ENCODE measurements around the gene DCST1. TPM values are rescaled to one million over a fixed set of nuclear protein-coding genes. Genes with fewer than 3 reads are reported as not detected.

DCST1 gene
- total RNA-seq, 4 donors from 2014 or later = 0.42 TPM; not detected in 3

DNA sequence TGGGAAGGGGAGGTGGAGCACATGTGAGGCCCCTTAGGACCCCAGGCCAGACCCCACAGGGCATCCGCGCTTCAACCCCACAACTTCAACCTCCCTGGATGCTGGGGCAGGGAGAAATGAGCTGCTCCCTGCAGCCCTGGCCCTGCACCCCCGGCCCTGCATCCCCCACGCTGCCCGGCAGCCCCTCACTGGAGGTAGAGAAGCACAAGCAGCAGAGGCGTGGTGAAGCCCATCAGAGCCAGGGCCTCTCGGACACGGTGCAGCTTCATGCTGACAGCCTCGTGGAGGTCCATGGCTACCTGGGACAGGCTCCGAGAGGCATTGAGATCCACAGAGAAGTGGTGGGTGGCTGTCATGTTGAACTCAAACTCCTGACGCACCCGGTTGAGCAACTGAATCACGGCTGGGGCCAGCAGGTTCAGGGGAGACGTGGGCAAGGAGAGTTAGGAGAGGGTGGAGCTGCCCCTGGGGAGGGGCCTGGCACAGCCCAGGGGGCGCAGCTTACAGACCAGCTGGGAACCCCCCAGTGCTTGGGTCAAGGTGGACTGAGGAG is 3.3 kb upstream of the DCST1 start:
- no peak for TF ChIP-seq EP300 (IDR thresholded peaks at IDR 0.05)
- TF ChIP-seq POLR2A (IDR thresholded peaks at IDR 0.05; ENCODE audit: low read depth) = no peak
- Histone ChIP-seq H3K9me3 (no peaks in the 10 kb centered on the region), H3K4me3 (no peak overlapping the region), H3K27ac (replicated peaks in 1 of 4) (no peak overlapping the region), H3K4me1 (no peaks in the 10 kb centered on the region), H3K27me3 (no peaks in the 10 kb centered on the region), H3K36me3 (no peaks in the 10 kb centered on the region)
- DNase-seq (ENCODE audit: extremely low spot score) = no peak
- WGBS = 86% methylated on average over 13 of the region's 15 CpGs
- intact Hi-C loops (cut with DNase I) = no loop called here

DNA sequence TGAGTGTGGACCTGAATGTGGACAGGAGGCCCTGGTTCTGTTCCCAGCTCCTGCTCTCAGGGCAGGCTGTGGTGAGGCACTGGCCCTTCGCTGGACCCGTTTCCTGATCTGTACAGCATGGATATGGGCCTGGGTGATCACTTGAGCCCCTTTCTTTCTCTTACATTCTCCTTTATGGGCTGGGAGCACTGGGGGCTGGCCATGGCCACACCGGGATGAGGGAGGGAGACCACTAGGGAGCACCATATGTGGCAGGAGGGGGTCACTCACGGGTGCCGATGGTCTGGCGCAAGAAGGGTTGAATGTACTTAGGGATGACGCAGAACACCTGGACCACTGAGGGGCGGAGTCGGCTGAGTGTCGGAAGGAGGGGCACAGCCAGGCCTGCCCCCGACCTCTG is 2.7 kb upstream of the DCST1 start:
- no peaks in the 10 kb centered on the region for H3K27me3 ChIP-seq
- no peaks in the 10 kb centered on the region for H3K9me3 ChIP-seq
- no peaks in the 10 kb centered on the region for H3K36me3 ChIP-seq
- H3K4me1 ChIP-seq = no peaks in the 10 kb centered on the region
- intact Hi-C loops (cut with DNase I) = no loop called here
- TF ChIP-seq POLR2A (IDR thresholded peaks at IDR 0.05; ENCODE audit: low read depth) (no peak), POLR2AphosphoS5 (IDR thresholded peaks at IDR 0.05) (no peak), EP300 (IDR thresholded peaks at IDR 0.05) (no peak)
- TF ChIP-seq, protein P1, sequence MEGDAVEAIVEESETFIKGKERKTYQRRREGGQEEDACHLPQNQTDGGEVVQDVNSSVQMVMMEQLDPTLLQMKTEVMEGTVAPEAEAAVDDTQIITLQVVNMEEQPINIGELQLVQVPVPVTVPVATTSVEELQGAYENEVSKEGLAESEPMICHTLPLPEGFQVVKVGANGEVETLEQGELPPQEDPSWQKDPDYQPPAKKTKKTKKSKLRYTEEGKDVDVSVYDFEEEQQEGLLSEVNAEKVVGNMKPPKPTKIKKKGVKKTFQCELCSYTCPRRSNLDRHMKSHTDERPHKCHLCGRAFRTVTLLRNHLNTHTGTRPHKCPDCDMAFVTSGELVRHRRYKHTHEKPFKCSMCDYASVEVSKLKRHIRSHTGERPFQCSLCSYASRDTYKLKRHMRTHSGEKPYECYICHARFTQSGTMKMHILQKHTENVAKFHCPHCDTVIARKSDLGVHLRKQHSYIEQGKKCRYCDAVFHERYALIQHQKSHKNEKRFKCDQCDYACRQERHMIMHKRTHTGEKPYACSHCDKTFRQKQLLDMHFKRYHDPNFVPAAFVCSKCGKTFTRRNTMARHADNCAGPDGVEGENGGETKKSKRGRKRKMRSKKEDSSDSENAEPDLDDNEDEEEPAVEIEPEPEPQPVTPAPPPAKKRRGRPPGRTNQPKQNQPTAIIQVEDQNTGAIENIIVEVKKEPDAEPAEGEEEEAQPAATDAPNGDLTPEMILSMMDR (IDR thresholded peaks at IDR 0.05) = no peak
- DNase-seq (ENCODE audit: extremely low spot score) = no peak
- H3K4me3 ChIP-seq = no peak overlapping the region
- WGBS = 74% methylated on average over 11 of the region's 11 CpGs
- H3K27ac ChIP-seq (replicated peaks in 1 of 4) = no peak overlapping the region

GRCh38 chr1:155032886-155033285 is 738 bp upstream of the DCST1 start:
- TF ChIP-seq, protein P1 (IDR thresholded peaks at IDR 0.05) = no peak
- TF ChIP-seq EP300 (IDR thresholded peaks at IDR 0.05) = no peak
- TF ChIP-seq POLR2A (IDR thresholded peaks at IDR 0.05; ENCODE audit: low read depth) = no peak
- TF ChIP-seq POLR2AphosphoS5 (IDR thresholded peaks at IDR 0.05) = no peak
- H3K27ac ChIP-seq (replicated peaks in 1 of 4) = no peak overlapping the region
- H3K36me3 ChIP-seq = no peaks in the 10 kb centered on the region
- DNase-seq (ENCODE audit: extremely low spot score) = no peak
- intact Hi-C loops (cut with DNase I) = no loop called here
- no peaks in the 10 kb centered on the region for H3K9me3 ChIP-seq
- no peaks in the 10 kb centered on the region for H3K27me3 ChIP-seq
- 96% methylated on average over 10 of the region's 12 CpGs for WGBS
- H3K4me1 ChIP-seq = peaks cover 0 to 3% (median 0%) of the 10 kb centered on the region in 4 donors
- no peak overlapping the region for H3K4me3 ChIP-seq

- WGBS = 82% methylated on average over 18 of the region's 20 CpGs
- no peak overlapping the region for H3K27ac ChIP-seq (replicated peaks in 1 of 4)
- DNase-seq (ENCODE audit: extremely low spot score) = no peak
- TF ChIP-seq POLR2AphosphoS5 (IDR thresholded peaks at IDR 0.05) (no peak), POLR2A (IDR thresholded peaks at IDR 0.05; ENCODE audit: low read depth) (no peak), EP300 (IDR thresholded peaks at IDR 0.05) (no peak)
- TF ChIP-seq, protein P1 (IDR thresholded peaks at IDR 0.05) = no peak
- H3K9me3 ChIP-seq = no peaks in the 10 kb centered on the region
- no peaks in the 10 kb centered on the region for H3K36me3 ChIP-seq
- intact Hi-C loops (cut with DNase I) = no loop called here
- H3K4me3 ChIP-seq = no peak overlapping the region
- H3K27me3 ChIP-seq = no peaks in the 10 kb centered on the region
- peaks cover 4 to 13% (median 11%) of the 10 kb centered on the region in 4 donors for H3K4me1 ChIP-seq
These were observed 939 bp downstream of the DCST1 start for GRCh38 chr1:155034318-155035208.

- intact Hi-C loops (cut with DNase I) = no loop called here
- no peak overlapping the region for H3K4me3 ChIP-seq
- H3K27ac ChIP-seq (replicated peaks in 1 of 4) = no peak overlapping the region
- H3K9me3 ChIP-seq = no peaks in the 10 kb centered on the region
- no peaks in the 10 kb centered on the region for H3K27me3 ChIP-seq
- H3K4me1 ChIP-seq = peaks cover 4 to 13% (median 11%) of the 10 kb centered on the region in 4 donors
- TF ChIP-seq POLR2A (IDR thresholded peaks at IDR 0.05; ENCODE audit: low read depth) = no peak
- TF ChIP-seq POLR2AphosphoS5 (IDR thresholded peaks at IDR 0.05) = no peak
- no peak for TF ChIP-seq EP300 (IDR thresholded peaks at IDR 0.05)
- TF ChIP-seq, protein P1 (IDR thresholded peaks at IDR 0.05) = no peak
- DNase-seq (ENCODE audit: extremely low spot score) = no peak
- 70% methylated on average over 2 of the region's 2 CpGs for WGBS
- H3K36me3 ChIP-seq = no peaks in the 10 kb centered on the region
These were observed 2.3 kb downstream of the DCST1 start for GRCh38 chr1:155035936-155036335.

Measured in esophagus muscularis mucosa (tissue), 4 donors.